ENCODE data around the gene ZNF22. TPM values are rescaled to one million over a fixed set of nuclear protein-coding genes. Genes with fewer than 3 reads are reported as not detected.

The ZNF22 gene
- total RNA-seq, 1 experiment from 2014 or later: 36.9 TPM

DNA sequence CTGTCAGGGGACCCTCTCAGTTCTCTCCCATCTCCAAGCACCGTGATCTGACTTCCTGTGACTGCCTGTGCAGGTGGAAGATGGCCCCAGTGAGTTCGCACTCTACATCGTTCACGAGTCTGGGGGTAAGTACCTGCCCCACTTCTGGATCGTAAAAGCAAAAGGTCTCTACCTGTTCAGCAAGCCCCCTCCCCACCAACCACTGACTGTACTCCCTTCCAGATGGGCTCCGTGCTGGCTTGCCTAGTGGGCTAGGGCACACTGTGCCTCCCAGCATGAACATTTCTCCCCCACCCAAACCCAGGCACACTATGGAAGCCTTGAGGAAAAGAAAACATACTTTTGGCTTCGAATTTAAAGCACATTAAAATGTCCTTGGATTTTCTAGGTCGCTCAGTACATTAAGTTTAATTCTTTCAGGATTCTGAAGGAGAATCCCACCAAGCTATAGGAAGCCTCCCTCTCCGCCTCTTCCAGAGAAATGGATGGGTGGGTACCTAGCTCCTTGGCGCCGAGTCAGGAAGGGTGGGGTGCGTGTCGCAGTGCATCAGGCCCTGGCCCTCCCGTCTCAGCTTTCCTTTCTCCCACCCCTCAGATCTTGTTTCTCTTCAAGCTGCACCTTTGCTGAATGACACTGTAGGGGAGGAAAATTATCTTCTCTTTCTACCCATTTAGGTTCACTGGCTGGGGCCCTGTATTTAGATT, 11.0 kb upstream of the ZNF22 start:
- H4K20me1 ChIP-seq (ENCODE audit: control insufficient read depth, insufficient read depth, insufficient read length): no peaks in the 10 kb centered on the region
- no peaks in the 10 kb centered on the region for H3K79me1 ChIP-seq (ENCODE audit: insufficient read depth, low read depth, low read length, poor library complexity, severe bottlenecking)
- H3K4ac ChIP-seq (ENCODE audit: low read depth, low read length): no peak overlapping the region
- H3K27me3 Mint-ChIP-seq (ENCODE audit: low read depth): peaks cover 3% of the 10 kb centered on the region
- H3K14ac ChIP-seq (ENCODE audit: insufficient read depth, low read length): 0 out of 2 replicates have a peak overlapping the region, but pooled peaks have one; percentile 22
- H3K27ac ChIP-seq (ENCODE audit: insufficient read length, low read depth, low read length): no peak overlapping the region
- no peak overlapping the region for H2AFZ ChIP-seq (ENCODE audit: low read length)
- H3K79me2 ChIP-seq (ENCODE audit: insufficient read depth, low read length): no peaks in the 10 kb centered on the region
- peaks cover 12% of the 10 kb centered on the region; the same call in 1 of the 2 replicates for H3K4me1 ChIP-seq (ENCODE audit: insufficient read depth, low read length)
- peak; percentile 22 for DNase-seq
- H2BK12ac ChIP-seq (ENCODE audit: insufficient read length, low read depth, low read length): no peak overlapping the region
- no peak overlapping the region for H2BK120ac ChIP-seq (ENCODE audit: low read depth, low read length, poor library complexity, severe bottlenecking)
- no peak overlapping the region for H4K91ac ChIP-seq (ENCODE audit: insufficient read length, low read depth, low read length)
- H3K36me3 Mint-ChIP-seq (ENCODE audit: insufficient read depth in 1 of 3, low read depth in 3 of 3): peaks cover 7 to 23% (median 11%) of the 10 kb centered on the region in 3 experiments; a peak in 6 of 7 replicates
- H3T11ph ChIP-seq (ENCODE audit: low read length): no peak overlapping the region
- H4K8ac ChIP-seq (replicated peaks; ENCODE audit: insufficient read length, low read depth, low read length): no peak overlapping the region
- no peak overlapping the region for H4K5ac ChIP-seq (ENCODE audit: insufficient read length, low read depth, low read length)
- H3K27ac Mint-ChIP-seq: peak overlapping the region; percentile 56 to 96 (median 94)
- H3K23me2 ChIP-seq (ENCODE audit: insufficient read length, low read depth, low read length, poor library complexity, severe bottlenecking): no peaks in the 10 kb centered on the region
- H3K23ac ChIP-seq (ENCODE audit: insufficient read length, low read depth, low read length): no peak overlapping the region
- H3K4me3 Mint-ChIP-seq: peak overlapping the region; percentile 31 to 52
- H3K18ac ChIP-seq (ENCODE audit: insufficient read length, low read depth, low read length): peak overlapping the region; percentile 22
- no peak overlapping the region for H2AK5ac ChIP-seq (ENCODE audit: insufficient read length, low read length)
- peak overlapping the region; percentile 5 for H3K4me2 ChIP-seq (ENCODE audit: insufficient read depth, insufficient read length, low read length)
- peaks cover 86 to 91% of the 10 kb centered on the region in 2 experiments for H3K4me1 Mint-ChIP-seq
- no peak overlapping the region for H2BK5ac ChIP-seq (ENCODE audit: insufficient read length, low read length)
- no peaks in the 10 kb centered on the region; a peak in 2 of 5 replicates for H3K9me3 Mint-ChIP-seq
- H3K9ac ChIP-seq (ENCODE audit: extremely low read depth, insufficient read length, low read length): no peak overlapping the region
- H2BK15ac ChIP-seq (ENCODE audit: low read depth, low read length): no peak overlapping the region
- H3K27me3 ChIP-seq (ENCODE audit: insufficient read depth, low read length): no peaks in the 10 kb centered on the region
- H3K56ac ChIP-seq (ENCODE audit: insufficient read length, low read depth, low read length): no peak overlapping the region
- no peaks in the 10 kb centered on the region for H3K9me3 ChIP-seq (ENCODE audit: control insufficient read depth, low read depth, low read length)
- no CpG with 5 or more reads among the region's 14 CpGs for WGBS (ENCODE audit: extremely low coverage, insufficient read length, low lambda C conversion rate)
- TF ChIP-seq CTCF (conservative IDR thresholded peaks at IDR 0.05): no peak
- no peak overlapping the region for H2BK20ac ChIP-seq (ENCODE audit: low read depth, low read length, poor library complexity, severe bottlenecking)

Data from H9 (cell line).